D721Med (cell line): ENCODE results near the gene C9orf50.

Source experiments
- DNase-seq: peaks from one replicate; pipeline ENCODE4 v3.0.0; 2011; ENCODE audit warnings: low spot score; ENCODE audit not compliant: insufficient read length
- FAIRE-seq: peaks from 2 replicates; lab custom pipeline; 2011; peaks lifted over from hg19 to GRCh38; lab: Jason Lieb, UNC
- TF ChIP-seq, protein P1 (sequence below): IDR thresholded peaks from 2 replicates; pipeline ENCODE4 v1.5.1; 2012; ENCODE audit warnings: mild to moderate bottlenecking, control low read depth; ENCODE audit not compliant: insufficient read depth; ENCODE audit errors: missing control alignments

The C9orf50 gene

DNA sequence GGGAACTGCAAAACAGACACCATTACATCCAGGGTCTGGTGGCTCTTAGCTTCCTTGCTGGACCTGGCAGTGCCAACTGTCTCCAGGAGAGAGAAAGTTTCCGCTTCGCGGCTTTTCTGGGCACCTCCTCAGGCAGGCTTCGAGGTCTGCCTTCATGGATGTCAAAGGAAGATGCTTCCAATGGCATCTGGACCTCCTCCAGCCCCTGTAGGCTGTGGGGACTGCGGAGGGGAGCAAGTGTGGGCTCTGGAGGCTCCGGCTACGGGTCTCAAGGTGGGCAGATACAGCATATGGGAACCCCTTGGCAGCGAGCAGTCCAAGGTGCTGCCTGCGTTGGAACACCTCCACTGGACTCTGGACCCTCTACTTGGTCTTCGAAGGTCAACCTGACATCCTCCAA lies 6.0 kb downstream of the C9orf50 start:
- TF ChIP-seq, protein P1, sequence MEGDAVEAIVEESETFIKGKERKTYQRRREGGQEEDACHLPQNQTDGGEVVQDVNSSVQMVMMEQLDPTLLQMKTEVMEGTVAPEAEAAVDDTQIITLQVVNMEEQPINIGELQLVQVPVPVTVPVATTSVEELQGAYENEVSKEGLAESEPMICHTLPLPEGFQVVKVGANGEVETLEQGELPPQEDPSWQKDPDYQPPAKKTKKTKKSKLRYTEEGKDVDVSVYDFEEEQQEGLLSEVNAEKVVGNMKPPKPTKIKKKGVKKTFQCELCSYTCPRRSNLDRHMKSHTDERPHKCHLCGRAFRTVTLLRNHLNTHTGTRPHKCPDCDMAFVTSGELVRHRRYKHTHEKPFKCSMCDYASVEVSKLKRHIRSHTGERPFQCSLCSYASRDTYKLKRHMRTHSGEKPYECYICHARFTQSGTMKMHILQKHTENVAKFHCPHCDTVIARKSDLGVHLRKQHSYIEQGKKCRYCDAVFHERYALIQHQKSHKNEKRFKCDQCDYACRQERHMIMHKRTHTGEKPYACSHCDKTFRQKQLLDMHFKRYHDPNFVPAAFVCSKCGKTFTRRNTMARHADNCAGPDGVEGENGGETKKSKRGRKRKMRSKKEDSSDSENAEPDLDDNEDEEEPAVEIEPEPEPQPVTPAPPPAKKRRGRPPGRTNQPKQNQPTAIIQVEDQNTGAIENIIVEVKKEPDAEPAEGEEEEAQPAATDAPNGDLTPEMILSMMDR = no peak
- no peak for FAIRE-seq
- no peak for DNase-seq

DNA sequence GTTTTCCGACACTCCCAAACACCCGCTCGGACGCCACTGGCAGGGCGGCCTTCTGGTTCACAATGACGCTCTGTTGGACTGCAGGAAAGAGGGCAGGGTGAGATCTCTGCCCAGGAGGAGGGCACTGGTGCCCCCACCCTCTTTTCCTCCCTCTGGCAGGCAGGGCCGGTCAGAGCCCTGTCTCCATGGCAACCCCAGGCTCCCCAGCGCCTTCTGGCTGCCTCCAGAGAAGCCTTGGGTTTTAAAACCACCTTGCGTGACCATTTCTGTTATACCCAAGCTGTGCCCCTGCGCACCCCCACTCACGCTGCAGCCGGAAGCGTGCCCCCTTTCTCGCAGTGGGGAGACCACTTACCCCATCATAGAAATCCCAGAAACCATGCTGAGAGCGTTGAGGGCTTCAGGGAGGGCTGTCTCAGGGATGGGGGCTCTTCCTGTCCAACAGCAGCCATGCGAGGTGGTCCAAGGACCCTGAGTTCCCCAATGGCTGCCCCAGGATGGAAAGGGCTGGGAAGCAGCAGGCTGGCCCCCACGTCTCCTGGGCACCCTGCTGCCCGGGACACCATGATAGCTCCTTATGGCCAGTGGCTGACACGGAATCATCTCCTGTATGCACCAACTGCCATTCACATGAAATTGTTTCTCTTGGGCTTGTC lies 7.3 kb downstream of the C9orf50 start:
- DNase-seq (no peak), FAIRE-seq (no peak)

DNA sequence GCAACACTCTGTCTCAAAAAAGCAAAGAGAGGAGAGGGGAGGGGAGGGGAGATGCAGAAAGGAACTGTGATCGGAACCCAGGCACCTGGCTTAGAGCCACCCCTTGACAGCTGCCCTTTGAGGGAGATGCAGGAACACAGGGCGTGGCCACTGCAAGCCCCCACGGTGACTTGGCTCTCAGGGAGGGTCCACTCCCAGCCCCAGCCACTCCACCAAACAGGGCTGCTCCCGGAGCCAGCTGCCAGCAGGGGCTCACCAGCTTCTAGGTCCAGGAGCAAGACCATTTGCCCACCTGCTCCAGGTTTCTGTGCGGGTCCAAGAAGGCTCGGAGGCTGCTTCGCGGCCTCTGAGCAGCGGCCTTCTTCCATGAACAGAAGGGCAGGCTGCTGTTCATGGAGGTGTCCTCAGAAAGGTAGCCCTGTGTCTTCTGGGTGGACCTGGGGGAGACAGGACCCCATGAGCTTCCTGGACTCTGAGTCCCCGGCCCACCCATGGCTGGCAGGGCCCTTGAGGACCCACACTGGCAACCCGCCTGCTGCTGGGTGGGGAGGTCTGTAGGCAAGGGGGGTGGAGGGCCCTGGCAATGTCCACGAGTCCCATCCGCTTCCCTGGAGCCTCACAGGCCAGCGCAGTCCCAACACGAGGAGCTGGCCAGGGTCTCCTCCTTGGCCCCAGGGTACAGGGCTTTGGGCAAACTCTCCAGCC lies 7.9 kb downstream of the C9orf50 start:
- TF ChIP-seq, protein P1 = no peak
- DNase-seq = no peak
- FAIRE-seq = no peak

More for the DNA sequence above, 7.3 kb downstream of the C9orf50 start:
- TF ChIP-seq, protein P1 = no peak

DNA sequence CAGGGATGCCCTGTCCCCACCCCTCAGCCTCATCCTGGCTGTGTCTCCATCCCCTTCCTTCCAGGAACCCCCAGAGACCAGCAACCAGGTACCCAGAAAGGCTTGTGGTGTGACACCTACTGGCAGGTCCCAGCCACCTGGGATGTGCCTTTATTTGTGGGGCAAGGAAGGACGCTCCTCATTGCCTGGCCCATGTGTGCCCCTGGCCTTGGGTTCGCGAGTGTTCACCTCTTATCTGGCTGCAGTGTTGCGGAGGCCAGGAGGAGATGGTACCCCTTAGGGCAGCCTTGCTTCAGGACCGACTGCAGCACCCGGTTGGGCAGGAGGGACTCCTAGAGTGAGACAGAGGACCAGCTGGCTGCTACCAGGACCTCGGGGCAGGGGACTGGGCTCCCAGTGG lies 8.8 kb downstream of the C9orf50 start:
- no peak for DNase-seq
- TF ChIP-seq, protein P1 = no peak
- FAIRE-seq = no peak

DNA sequence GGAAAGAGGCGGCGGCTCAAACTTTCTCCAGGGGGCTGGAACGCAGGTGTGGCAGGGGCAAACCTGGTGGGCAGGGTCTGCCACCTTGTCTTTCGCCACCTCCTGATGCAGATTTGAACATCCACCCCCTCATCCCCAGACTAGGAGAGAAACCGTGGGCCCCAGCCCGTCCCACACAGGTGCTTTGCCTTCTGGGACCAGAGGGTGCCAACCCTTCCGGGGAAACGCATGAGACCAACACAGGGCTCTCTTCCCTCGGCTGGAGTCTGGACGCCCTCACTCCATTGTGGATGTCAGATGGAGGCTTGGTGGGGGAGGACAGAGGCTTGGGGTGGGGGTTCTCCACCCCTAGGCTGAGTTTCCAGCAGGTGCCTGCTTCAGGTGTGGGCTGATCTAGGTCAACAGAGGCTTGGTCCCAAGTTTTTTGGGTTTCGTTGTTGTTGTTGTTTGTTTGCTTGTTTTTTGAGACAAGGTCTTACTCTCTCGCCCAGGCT lies 9.5 kb downstream of the C9orf50 start:
- FAIRE-seq (no peak), DNase-seq (no peak)
- TF ChIP-seq, protein P1 = no peak

DNA sequence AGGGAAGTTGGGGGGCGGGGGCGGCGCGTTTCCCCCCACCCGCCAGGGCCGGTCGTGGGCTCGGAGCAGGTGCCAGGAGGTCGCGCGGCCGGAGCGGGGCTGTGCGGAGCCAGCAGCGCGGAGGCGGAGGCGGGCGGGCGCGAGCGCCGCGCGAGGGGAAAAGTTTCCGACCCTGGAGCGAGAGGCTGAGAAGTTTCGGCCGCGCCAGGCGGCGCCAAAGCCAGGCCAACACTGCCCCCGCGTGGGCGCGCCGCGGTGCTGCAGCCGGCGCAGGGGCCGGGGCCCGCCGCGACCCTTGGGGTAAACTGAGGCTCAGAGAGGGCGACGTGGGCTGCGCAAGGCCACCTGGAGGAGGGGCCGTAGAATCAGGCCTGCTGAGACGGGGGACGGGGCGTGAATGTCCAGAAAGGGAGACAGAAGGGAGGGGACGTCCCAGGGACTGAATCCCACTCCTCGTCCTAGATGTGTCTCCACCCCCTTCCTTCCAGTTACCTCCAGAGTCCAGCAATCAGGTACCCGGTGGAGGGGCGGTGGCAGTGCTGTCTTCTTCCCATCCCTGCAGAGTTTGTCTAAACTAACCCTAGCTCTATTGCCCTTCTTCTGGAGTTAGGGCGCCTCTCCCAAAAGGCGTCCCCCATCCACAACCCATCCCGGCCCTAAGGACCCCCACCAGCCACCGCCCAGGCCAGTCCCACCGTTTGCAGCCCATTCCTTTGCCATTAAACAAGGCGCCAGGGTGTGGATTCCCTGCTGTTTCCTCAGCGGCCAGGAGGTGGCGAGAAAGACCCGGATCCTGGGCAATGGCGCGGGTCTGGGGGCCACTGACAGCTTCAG lies 10.2 kb downstream of the C9orf50 start:
- FAIRE-seq (no peak), DNase-seq (peak; percentile 89)
- TF ChIP-seq, protein P1 = peak; percentile 80
